Astrocyte (in vitro differentiated cells and primary cell): ENCODE results near the gene ZNF552.

Source experiments
- EZH2 ChIP-seq: IDR thresholded peaks from 2 replicates; pipeline ENCODE4 v1.6.1; 2012; ENCODE audit warnings: mild to moderate bottlenecking, low read length, inconsistent platforms; ENCODE audit not compliant: insufficient read depth
- TF ChIP-seq, protein P1 (sequence below): IDR thresholded peaks from 2 replicates; pipeline ENCODE4 v1.5.1; 2011; ENCODE audit warnings: low read depth, mild to moderate bottlenecking, inconsistent platforms, low read length, moderate library complexity; ENCODE audit not compliant: insufficient read depth

DNA sequence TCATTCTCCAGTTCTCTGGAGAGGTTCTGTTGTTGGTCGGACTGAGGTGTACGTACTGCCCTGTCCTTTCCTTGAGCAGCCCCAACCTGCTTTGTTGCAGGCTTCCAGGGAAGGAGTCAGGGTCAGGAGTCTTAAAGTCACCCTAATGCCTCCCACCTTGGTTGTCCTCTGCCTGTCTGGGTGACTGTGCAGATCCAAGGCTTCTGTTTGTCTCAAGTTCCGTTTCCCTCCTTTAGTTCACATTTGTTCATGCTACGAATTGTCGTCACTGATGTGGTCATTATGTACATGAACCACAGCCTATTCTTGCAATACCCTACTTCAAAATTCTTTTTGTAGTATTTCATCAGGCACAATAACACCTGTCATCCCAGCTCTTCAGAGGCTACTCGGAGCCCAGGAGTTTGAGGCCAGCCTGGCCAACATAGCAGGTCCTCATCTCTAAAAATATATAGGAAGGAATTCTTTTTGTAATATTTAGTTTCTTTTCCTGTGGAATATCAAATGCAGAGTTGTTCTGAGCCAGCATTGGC lies 37.9 kb downstream of the ZNF552 start:
- TF ChIP-seq, protein P1, sequence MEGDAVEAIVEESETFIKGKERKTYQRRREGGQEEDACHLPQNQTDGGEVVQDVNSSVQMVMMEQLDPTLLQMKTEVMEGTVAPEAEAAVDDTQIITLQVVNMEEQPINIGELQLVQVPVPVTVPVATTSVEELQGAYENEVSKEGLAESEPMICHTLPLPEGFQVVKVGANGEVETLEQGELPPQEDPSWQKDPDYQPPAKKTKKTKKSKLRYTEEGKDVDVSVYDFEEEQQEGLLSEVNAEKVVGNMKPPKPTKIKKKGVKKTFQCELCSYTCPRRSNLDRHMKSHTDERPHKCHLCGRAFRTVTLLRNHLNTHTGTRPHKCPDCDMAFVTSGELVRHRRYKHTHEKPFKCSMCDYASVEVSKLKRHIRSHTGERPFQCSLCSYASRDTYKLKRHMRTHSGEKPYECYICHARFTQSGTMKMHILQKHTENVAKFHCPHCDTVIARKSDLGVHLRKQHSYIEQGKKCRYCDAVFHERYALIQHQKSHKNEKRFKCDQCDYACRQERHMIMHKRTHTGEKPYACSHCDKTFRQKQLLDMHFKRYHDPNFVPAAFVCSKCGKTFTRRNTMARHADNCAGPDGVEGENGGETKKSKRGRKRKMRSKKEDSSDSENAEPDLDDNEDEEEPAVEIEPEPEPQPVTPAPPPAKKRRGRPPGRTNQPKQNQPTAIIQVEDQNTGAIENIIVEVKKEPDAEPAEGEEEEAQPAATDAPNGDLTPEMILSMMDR = no peak
- TF ChIP-seq EZH2 = no peak
